Colon (tissue), 2 donors: ENCODE measurements around the gene INCA1.

Experiments used
- FAIRE-seq: peaks from 2 replicates; lab custom pipeline; 2012; peaks lifted over from hg19 to GRCh38; lab: Jason Lieb, UNC
- donor health status: control.
- donor health status: control.

Gene INCA1

GRCh38 chr17:4947411-4948165 lies 49.7 kb downstream of the INCA1 start:
- FAIRE-seq, result no peak

GRCh38 chr17:4947010-4947410 lies 50.3 kb downstream of the INCA1 start:
- no peak for FAIRE-seq

- no peak for FAIRE-seq
These were observed 50.9 kb downstream of the INCA1 start for GRCh38 chr17:4946312-4946976.

- no peak for FAIRE-seq
These were observed 51.4 kb downstream of the INCA1 start for GRCh38 chr17:4945944-4946280.

- no peak for FAIRE-seq
These were observed 52.0 kb downstream of the INCA1 start for GRCh38 chr17:4945176-4945943.

- no peak for FAIRE-seq
These were observed 52.7 kb downstream of the INCA1 start for GRCh38 chr17:4944554-4945175.

- no peak for FAIRE-seq
These were observed 53.2 kb downstream of the INCA1 start for GRCh38 chr17:4944163-4944553.

GRCh38 chr17:4942760-4943508 lies 54.4 kb downstream of the INCA1 start:
- FAIRE-seq, result no peak

- no peak for FAIRE-seq
These were observed 56.1 kb downstream of the INCA1 start for GRCh38 chr17:4941319-4941610.

GRCh38 chr17:4940555-4941318 lies 56.6 kb downstream of the INCA1 start:
- FAIRE-seq, result no peak

- peak; percentile 18 for FAIRE-seq
These were observed 57.3 kb downstream of the INCA1 start, which contains the start of the genes RNF167 and SLC25A11 for GRCh38 chr17:4939796-4940554. RNF167 (plus strand) TSS chr17:4940268; CDS start chr17:4940910, 642 bp downstream. SLC25A11 (minus strand) TSS chr17:4940046; CDS start chr17:4939910, 136 bp downstream.

- no peak for FAIRE-seq
These were observed 57.9 kb downstream of the INCA1 start for GRCh38 chr17:4939546-4939795.

GRCh38 chr17:4938688-4939545 lies 58.4 kb downstream of the INCA1 start:
- FAIRE-seq, result no peak
